Stimulated activated CD4-positive, alpha-beta T cell treated with anti-CD3 and anti-CD28 coated beads, Interleukin-4, amount 100 ng/mL, for 24 hours (primary cell): ENCODE data around the gene CORT.
"Not testable (repeated sequence)": the region's sequence is repeated elsewhere in the genome, so short reads cannot be mapped to it uniquely, and the experiment has no call there.

ENCODE experiments used
- DNase-seq: peaks from one replicate; pipeline ENCODE4 v3.0.0-alpha.2; 2020

Gene CORT

GRCh38 chr1:10449751-10450150 lies at the start of gene CORT:
TSS of gene CORT (plus strand) at chr1:10450031. CDS start at chr1:10450224, 193 bp downstream.
- no peak for DNase-seq

GRCh38 chr1:10401281-10401680 lies 48.5 kb upstream of the CORT start:
- no peak for DNase-seq

GRCh38 chr1:10402729-10403274 lies 47.0 kb upstream of the CORT start:
- no peak for DNase-seq

GRCh38 chr1:10407201-10407600 lies 42.6 kb upstream of the CORT start:
- no peak for DNase-seq

- DNase-seq, result no peak
These were observed 34.5 kb upstream of the CORT start for GRCh38 chr1:10415211-10415930.

GRCh38 chr1:10415967-10416366 lies 33.9 kb upstream of the CORT start:
- DNase-seq, result not testable (repeated sequence)

- not testable (repeated sequence) for DNase-seq
These were observed 31.1 kb upstream of the CORT start for GRCh38 chr1:10418741-10419140.

GRCh38 chr1:10419351-10419750 lies 30.5 kb upstream of the CORT start:
- no peak for DNase-seq

- no peak for DNase-seq
These were observed 28.2 kb upstream of the CORT start for GRCh38 chr1:10421637-10422036.

GRCh38 chr1:10424034-10424433 lies 25.8 kb upstream of the CORT start:
- no peak for DNase-seq

GRCh38 chr1:10424651-10425050 lies 25.2 kb upstream of the CORT start:
- no peak for DNase-seq

GRCh38 chr1:10425826-10426534 lies 23.9 kb upstream of the CORT start:
- DNase-seq, result not testable (repeated sequence)

- DNase-seq, result not testable (repeated sequence)
These were observed 23.3 kb upstream of the CORT start for GRCh38 chr1:10426535-10426848.

- no peak for DNase-seq
These were observed 20.8 kb upstream of the CORT start for GRCh38 chr1:10428984-10429383.

- peak; percentile 25 for DNase-seq
These were observed 20.0 kb upstream of the CORT start for GRCh38 chr1:10429868-10430215.

- peak; percentile 87 for DNase-seq
These were observed 19.4 kb upstream of the CORT start, which contains the start of gene CENPS for GRCh38 chr1:10430216-10431069. TSS of gene CENPS (plus strand) at chr1:10430433. CDS start at chr1:10430518, 85 bp downstream.

- peak; percentile 18 for DNase-seq
These were observed 18.6 kb upstream of the CORT start for GRCh38 chr1:10431070-10431730.

GRCh38 chr1:10432910-10433700 lies 16.7 kb upstream of the CORT start:
- no peak for DNase-seq

GRCh38 chr1:10433790-10434189 lies 16.0 kb upstream of the CORT start:
- no peak for DNase-seq

GRCh38 chr1:10434590-10434989 lies 15.2 kb upstream of the CORT start:
- no peak for DNase-seq

- no peak for DNase-seq
These were observed 12.8 kb upstream of the CORT start for GRCh38 chr1:10437052-10437451.

GRCh38 chr1:10438677-10439163 lies 11.1 kb upstream of the CORT start:
- DNase-seq, result no peak
